GM19463 (cell line): ENCODE results near the gene ABCG2.
"Not testable (repeated sequence)": the region's sequence is repeated elsewhere in the genome, so short reads cannot be mapped to it uniquely, and the experiment has no call there.

Source experiments
- ATAC-seq: cut with Tn5 transposase; IDR thresholded peaks from one replicate; pipeline ENCODE4 v1.9.1; 2021; ENCODE audit warnings: mild to moderate bottlenecking, moderate library complexity; ENCODE audit not compliant: unreplicated experiment

The ABCG2 gene

GRCh38 chr4:88119943-88120342 lies 38.5 kb downstream of the ABCG2 start:
- ATAC-seq: no peak

- ATAC-seq: no peak
These were observed 42.9 kb downstream of the ABCG2 start for GRCh38 chr4:88115587-88115986.

- ATAC-seq: no peak
These were observed 45.6 kb downstream of the ABCG2 start for GRCh38 chr4:88112856-88113255.

- no peak for ATAC-seq
These were observed 47.6 kb downstream of the ABCG2 start for GRCh38 chr4:88110826-88111225.

GRCh38 chr4:88109123-88109881 lies 49.1 kb downstream of the ABCG2 start:
- no peak for ATAC-seq

GRCh38 chr4:88108747-88109122 lies 49.7 kb downstream of the ABCG2 start:
- no peak for ATAC-seq

- ATAC-seq: not testable (repeated sequence)
These were observed 50.4 kb downstream of the ABCG2 start for GRCh38 chr4:88108108-88108465.

GRCh38 chr4:88107406-88108107 lies 50.9 kb downstream of the ABCG2 start:
- no peak for ATAC-seq

- no peak for ATAC-seq
These were observed 52.2 kb downstream of the ABCG2 start for GRCh38 chr4:88106205-88106604.

- ATAC-seq: no peak
These were observed 53.4 kb downstream of the ABCG2 start for GRCh38 chr4:88104902-88105610.

- ATAC-seq: no peak
These were observed 56.4 kb downstream of the ABCG2 start for GRCh38 chr4:88102026-88102425.

- ATAC-seq: no peak
These were observed 57.3 kb downstream of the ABCG2 start for GRCh38 chr4:88101165-88101564.

GRCh38 chr4:88098993-88099752 lies 59.3 kb downstream of the ABCG2 start:
- no peak for ATAC-seq

GRCh38 chr4:88097781-88098180 lies 60.7 kb downstream of the ABCG2 start:
- ATAC-seq: no peak

GRCh38 chr4:88097301-88097700 lies 61.1 kb downstream of the ABCG2 start:
- ATAC-seq: no peak

GRCh38 chr4:88093874-88094273 lies 64.6 kb downstream of the ABCG2 start:
- ATAC-seq: no peak

GRCh38 chr4:88091378-88091777 lies 67.1 kb downstream of the ABCG2 start:
- ATAC-seq: no peak

GRCh38 chr4:88090898-88091297 lies 67.5 kb downstream of the ABCG2 start:
- ATAC-seq: no peak

GRCh38 chr4:88087004-88087403 lies 71.4 kb downstream of the ABCG2 start:
- no peak for ATAC-seq

GRCh38 chr4:88080626-88081025 lies 77.8 kb downstream of the ABCG2 start:
- no peak for ATAC-seq

- ATAC-seq: no peak
These were observed 79.9 kb downstream of the ABCG2 start for GRCh38 chr4:88078579-88078978.
